Measurements from ENCODE around the gene VAV2. TPM values are rescaled to one million over a fixed set of nuclear protein-coding genes. Genes with fewer than 3 reads are reported as not detected.

The VAV2 gene
- total and polyA plus RNA-seq, 9 of the 15 experiments (the other 6 are each of a cell fraction or from before 2014, with no cell fraction given) = 0.01 to 2.7 (median 1.0) TPM; not detected in 1

GRCh38 chr9:133823189-133824105, 168.7 kb downstream of the VAV2 start:
- no peak overlapping the region for H3K27ac ChIP-seq (ENCODE audit: extremely low read depth, low read depth, low read length)
- POLR2A ChIA-PET = no interaction called here

More at GRCh38 chr9:133823189-133824105, 168.7 kb downstream of the VAV2 start:
- Histone ChIP-seq H4K20me1 (replicated peaks; ENCODE audit: control insufficient read depth, insufficient read depth, low read length) (peaks cover 8% of the 10 kb centered on the region; the same call in 1 of the 2 replicates), H3K9ac (ENCODE audit: insufficient read depth in 1 of 2, low read depth in 2 of 2, low read length in 2 of 2) (no peak overlapping the region), H3K79me2 (ENCODE audit: control insufficient read depth, insufficient read depth, low read length) (no peaks in the 10 kb centered on the region), H3K9me1 (ENCODE audit: control insufficient read depth, insufficient read depth, low read length) (no peaks in the 10 kb centered on the region), H3K9me3 (replicated peaks; ENCODE audit: control insufficient read depth, insufficient read depth, low read depth, low read length) (no peaks in the 10 kb centered on the region), H3K4me1 (replicated peaks in 1 of 2; ENCODE audit: control insufficient read depth in 2 of 2, insufficient read depth in 2 of 2, low read length in 2 of 2) (peaks cover 0 to 5% of the 10 kb centered on the region in 2 experiments; a peak in 2 of 5 replicates), H3K4me3 (no peak overlapping the region), H3K4me2 (ENCODE audit: insufficient read depth, low read length) (no peak overlapping the region), H2AFZ (ENCODE audit: low read depth, low read length) (no peak overlapping the region), H3K27me3 (ENCODE audit: control insufficient read depth in 2 of 2, insufficient read depth in 2 of 2, low read length in 2 of 2) (peaks cover 29 to 71% of the 10 kb centered on the region in 2 experiments; a peak in 4 of 5 replicates), H3K36me3 (ENCODE audit: control insufficient read depth, insufficient read depth, low read length) (no peaks in the 10 kb centered on the region)
- in situ Hi-C loops (cut with MboI) (no loop called here), intact Hi-C loops (cut with micrococcal nuclease) (no loop called here)
- WGBS (ENCODE audit: insufficient coverage, low coverage, missing lambda C conversion rate) = 29% methylated on average over 26 of the region's 29 CpGs
- no peak for FAIRE-seq
- ATAC-seq = no peak
- TF ChIP-seq MNT (conservative IDR thresholded peaks at IDR 0.05) = no peak
- no TSS peak for BruUV-seq (replicated peaks)
- CTCF ChIA-PET (ENCODE audit: low intra/inter-chr PET ratio) = no interaction called here
- DNase-seq (ENCODE audit: extremely low read depth in 1 of 4, low spot score in 3 of 4) = no peak

Data from K562 (cell line).